PC-9 (cell line): ENCODE results near the gene SLC30A2. TPM values are rescaled to one million over a fixed set of nuclear protein-coding genes. Genes with fewer than 3 reads are reported as not detected.

Experiments used
- BruUV-seq: library from RNA; stranded (reverse); fragments of 400-500 nt; replicated peaks from 2 replicates; lab custom pipeline; 2021; lab: Mats Ljungman, UMichigan
- CTCF ChIA-PET: fragments of 300-600 bp; sonication (Branson Sonifier 250); formaldehyde crosslinking; loops from one replicate; lab custom pipeline; 2022; ENCODE audit warnings: antibody characterized with exemption; lab: Charles Lee
- POLR2A ChIA-PET: fragments of 300-600 bp; sonication (Branson Sonifier 250); formaldehyde crosslinking; loops from one replicate; lab custom pipeline; 2022; ENCODE audit warnings: antibody characterized with exemption; ENCODE audit not compliant: unreplicated experiment; lab: Charles Lee
- DNase-seq, 2 experiments: peaks; one replicate each; pipeline versions ENCODE4 v3.0.0 to v3.0.0-alpha.2; 2015 to 2022; ENCODE audit warnings: mixed read lengths in 1 of 2
- H2AFZ ChIP-seq: fragments of 200-600 bp; sonication (generic); 2 replicates; pipeline ENCODE4 v1.8.1; 2017; ENCODE audit warnings: antibody characterized with exemption
- H3F3A ChIP-seq: fragments of 200-600 bp; sonication (generic); 2 replicates; pipeline ENCODE4 v1.8.1; 2017; ENCODE audit warnings: antibody characterized with exemption, mild to moderate bottlenecking, low read depth; ENCODE audit not compliant: insufficient read depth
- H3K27ac ChIP-seq: fragments of 200-600 bp; sonication (generic); 2 replicates; pipeline ENCODE4 v1.6.1; 2016; ENCODE audit warnings: mixed run types
- H3K27me3 ChIP-seq: fragments of 200-600 bp; sonication (generic); 2 replicates; pipeline ENCODE4 v1.6.1; 2016; ENCODE audit warnings: low read depth, mixed run types; ENCODE audit not compliant: insufficient read depth
- H3K36me3 ChIP-seq: fragments of 200-600 bp; sonication (generic); 2 replicates; pipeline ENCODE4 v1.6.1; 2016; ENCODE audit warnings: low read depth, mixed run types
- H3K4me1 ChIP-seq: fragments of 200-600 bp; sonication (generic); replicated peaks from 2 replicates; pipeline ENCODE4 v1.6.1; 2016; ENCODE audit warnings: mixed run types; ENCODE audit not compliant: insufficient read depth
- H3K4me2 ChIP-seq: fragments of 200-600 bp; sonication (generic); 2 replicates; pipeline ENCODE4 v1.6.1; 2017; ENCODE audit warnings: mixed run types
- H3K4me3 ChIP-seq: fragments of 200-600 bp; sonication (generic); 2 replicates; pipeline ENCODE4 v1.6.1; 2016; ENCODE audit warnings: mixed run types
- H3K79me2 ChIP-seq: fragments of 200-600 bp; sonication (generic); 2 replicates; pipeline ENCODE4 v1.6.1; 2017; ENCODE audit warnings: low read depth, mixed run types
- H3K9me2 ChIP-seq: fragments of 200-600 bp; sonication (generic); 2 replicates; pipeline ENCODE4 v1.8.1; 2017; ENCODE audit warnings: mild to moderate bottlenecking; ENCODE audit not compliant: insufficient read depth
- H3K9me3 ChIP-seq: fragments of 200-600 bp; sonication (generic); 2 replicates; pipeline ENCODE4 v1.8.1; 2016; ENCODE audit warnings: low read depth; ENCODE audit not compliant: insufficient read depth
- H4K20me1 ChIP-seq: fragments of 200-600 bp; sonication (generic); 2 replicates; pipeline ENCODE4 v1.8.1; 2017; ENCODE audit not compliant: insufficient read depth
- CTCF ChIP-seq: fragments of 200-600 bp; sonication (generic); conservative IDR thresholded peaks from 2 replicates; pipeline ENCODE4 v1.6.1; 2017; ENCODE audit warnings: mixed run types, antibody characterized with exemption, mild to moderate bottlenecking, moderate library complexity
- EZH2 ChIP-seq: fragments of 200-600 bp; sonication (generic); IDR thresholded peaks from 2 replicates; pipeline ENCODE4 v1.8.0; 2017; ENCODE audit warnings: antibody characterized with exemption, low read depth
- intact Hi-C: fragments of 100-400 bp; cut with micrococcal nuclease; formaldehyde crosslinking; loops from one replicate; pipeline ENCODE4 v1.10.0; 2022; ENCODE audit not compliant: unreplicated experiment
- total RNA-seq: library from RNA; stranded (reverse); gene quantifications from 2 replicates; pipeline ENCODE4 v1.2.3, GENCODE V29; 2021

Gene SLC30A2
- total RNA-seq, 1 experiment from 2014 or later: not detected

DNA sequence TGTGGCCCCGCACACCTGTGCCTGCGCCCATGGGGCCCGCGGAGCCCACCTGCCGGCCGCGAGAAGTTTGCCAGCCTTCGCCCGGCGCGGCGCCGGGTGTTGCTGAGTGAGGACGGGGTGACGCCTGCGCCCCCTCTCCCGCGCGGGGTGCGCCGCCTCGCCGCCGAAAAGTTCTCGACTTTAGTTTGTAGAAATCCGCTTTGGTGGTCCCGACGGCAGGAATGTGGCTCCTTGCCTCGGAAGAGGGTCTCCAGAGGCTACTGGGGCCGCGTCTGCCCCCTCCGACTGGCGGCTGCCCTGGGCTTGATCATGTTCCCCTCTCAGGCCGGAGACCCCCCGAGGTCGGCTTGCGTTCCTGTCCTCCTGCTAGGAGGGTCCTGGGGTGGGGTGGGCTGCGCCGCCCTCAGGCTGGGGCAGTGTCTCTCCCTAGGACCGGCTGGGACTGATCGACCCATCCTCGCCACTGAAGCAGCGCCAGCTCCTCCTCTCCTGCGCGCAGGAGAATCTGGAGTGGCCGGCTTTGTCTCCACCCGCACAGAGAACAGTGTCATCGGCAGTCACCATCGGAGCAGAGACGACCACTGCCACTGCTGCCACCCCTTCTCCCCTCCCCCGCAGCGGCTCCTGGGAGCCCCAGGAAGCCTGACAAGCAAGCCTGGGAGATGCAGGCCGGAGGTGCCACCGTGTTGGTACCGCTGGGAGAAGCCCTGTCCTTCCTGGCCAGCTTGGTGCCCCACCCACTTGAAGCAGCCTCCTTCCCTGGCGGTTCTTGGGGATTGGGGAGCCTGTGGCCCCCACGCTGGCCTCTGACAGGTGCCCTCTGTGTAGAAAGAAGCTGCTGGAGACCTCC is 553 bp upstream of the SLC30A2 start:
- H4K20me1 ChIP-seq: no peaks in the 10 kb centered on the region
- TF ChIP-seq CTCF (no peak), EZH2 (no peak; the same call in 1 of the 2 replicates)
- no TSS peak for BruUV-seq
- H2AFZ ChIP-seq: no peak overlapping the region
- H3F3A ChIP-seq: no peaks in the 10 kb centered on the region
- H3K4me1 ChIP-seq: peaks cover 10% of the 10 kb centered on the region; the same call in 1 of the 2 replicates
- no peak for DNase-seq
- no peak overlapping the region for H3K4me2 ChIP-seq
- intact Hi-C loops: loop anchor here (5.0 kb wide), 1 partner anchor 406 kb away; no protein-coding TSS in a partner anchor
- ChIA-PET POLR2A (no interaction called here), CTCF (no interaction called here)
- H3K9me2 ChIP-seq: no peaks in the 10 kb centered on the region
- H3K9me3 ChIP-seq: no peaks in the 10 kb centered on the region
- no peak overlapping the region for H3K4me3 ChIP-seq
- H3K36me3 ChIP-seq: no peaks in the 10 kb centered on the region
- H3K27me3 ChIP-seq: peaks cover 8% of the 10 kb centered on the region; the same call in 1 of the 2 replicates
- no peaks in the 10 kb centered on the region for H3K79me2 ChIP-seq
- H3K27ac ChIP-seq: no peak overlapping the region

DNA sequence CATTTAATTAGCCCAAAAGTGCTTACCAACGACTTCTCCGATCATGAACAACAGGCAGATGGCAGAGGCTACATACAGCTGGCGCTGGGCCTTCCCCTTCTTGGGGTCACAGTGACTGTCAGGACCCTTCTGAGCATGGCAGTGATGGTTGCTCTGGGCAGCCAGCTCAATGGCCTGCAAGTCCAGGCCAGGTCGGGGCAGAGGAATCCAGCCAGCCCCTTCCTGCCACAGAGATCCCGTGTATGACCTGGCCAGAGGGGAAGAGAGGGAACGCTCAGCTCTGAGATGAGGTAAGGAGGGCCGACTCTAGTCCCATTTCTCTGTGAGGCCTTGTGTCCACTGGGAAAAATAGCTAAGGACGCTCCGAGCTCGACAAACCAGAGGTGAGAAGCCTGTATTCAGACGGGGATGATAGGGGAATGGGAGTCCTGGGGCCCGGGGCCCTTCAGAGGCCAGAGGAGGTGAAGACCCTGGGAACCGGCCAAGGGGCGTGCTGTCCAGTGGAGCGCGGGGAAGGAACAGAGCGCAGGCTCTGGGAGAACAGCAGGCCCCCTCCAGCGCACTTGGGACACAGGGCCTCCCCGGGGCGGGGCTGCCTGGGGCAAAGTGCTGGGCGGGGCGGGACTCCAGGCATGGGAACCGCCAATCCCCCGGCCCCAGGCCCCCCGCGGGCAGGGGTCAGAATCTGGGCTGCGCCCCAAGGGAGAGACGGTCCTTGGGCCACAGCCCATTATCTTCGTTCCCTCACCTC is 772 bp downstream of the SLC30A2 start:
- H3K4me3 ChIP-seq: no peak overlapping the region
- H4K20me1 ChIP-seq: no peaks in the 10 kb centered on the region
- no peak for DNase-seq
- no peak overlapping the region for H3K4me2 ChIP-seq
- no peaks in the 10 kb centered on the region for H3F3A ChIP-seq
- intact Hi-C loops: loop anchor here (5.0 kb wide), 1 partner anchor 407 kb away; no protein-coding TSS in a partner anchor
- BruUV-seq: no TSS peak
- H2AFZ ChIP-seq: no peak overlapping the region
- no peaks in the 10 kb centered on the region for H3K4me1 ChIP-seq
- H3K27me3 ChIP-seq: peaks cover 8% of the 10 kb centered on the region; the same call in 1 of the 2 replicates
- no peak for TF ChIP-seq EZH2
- no peak for TF ChIP-seq CTCF
- H3K9me2 ChIP-seq: no peaks in the 10 kb centered on the region
- no peaks in the 10 kb centered on the region for H3K9me3 ChIP-seq
- no peaks in the 10 kb centered on the region for H3K36me3 ChIP-seq
- H3K27ac ChIP-seq: no peak overlapping the region
- POLR2A ChIA-PET: no interaction called here
- no peaks in the 10 kb centered on the region for H3K79me2 ChIP-seq
- CTCF ChIA-PET: interaction anchor here (1.2 kb wide), 1 partner anchor 78 kb away, joined by 9 read pairs; no protein-coding TSS in a partner anchor

DNA sequence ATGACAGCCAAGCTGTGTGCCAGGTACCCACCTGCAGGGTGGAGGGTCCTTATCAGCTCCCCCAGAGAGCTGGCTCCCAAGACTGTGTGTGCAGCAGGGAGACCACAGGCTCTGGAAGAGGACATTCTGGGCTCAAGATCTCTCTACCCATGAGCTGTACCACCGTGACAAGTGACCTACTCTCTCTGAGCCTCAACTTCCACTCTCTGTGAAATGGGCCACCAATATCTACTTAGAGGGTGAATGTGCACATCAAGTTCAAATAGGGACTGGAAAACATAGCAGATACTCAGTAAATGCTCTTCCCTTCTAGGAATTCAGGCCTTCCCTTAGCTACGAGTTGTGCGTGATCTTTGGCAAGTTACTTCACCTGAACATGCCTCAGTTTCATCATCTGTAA is 1.5 kb downstream of the SLC30A2 start:
- Histone ChIP-seq H3K9me2 (no peaks in the 10 kb centered on the region), H3K4me2 (no peak overlapping the region), H3F3A (no peaks in the 10 kb centered on the region), H3K4me1 (no peaks in the 10 kb centered on the region), H2AFZ (no peak overlapping the region), H3K27ac (no peak overlapping the region), H3K36me3 (no peaks in the 10 kb centered on the region), H3K9me3 (no peaks in the 10 kb centered on the region), H3K4me3 (no peak overlapping the region), H4K20me1 (no peaks in the 10 kb centered on the region), H3K27me3 (peaks cover 8% of the 10 kb centered on the region; the same call in 1 of the 2 replicates), H3K79me2 (no peaks in the 10 kb centered on the region)
- CTCF ChIA-PET: interaction anchor here (1.2 kb wide), 1 partner anchor 79 kb away, joined by 9 read pairs; no protein-coding TSS in a partner anchor
- intact Hi-C loops: no loop called here
- TF ChIP-seq EZH2: no peak
- no peak for TF ChIP-seq CTCF
- DNase-seq: no peak
- no TSS peak for BruUV-seq
- POLR2A ChIA-PET: no interaction called here
